ENCODE measurements around the gene HOXB3.

HOXB3 gene

GRCh38 chr17:48542114-48542656, 47.9 kb downstream of the HOXB3 start:
- Histone ChIP-seq H3K36me3 (ENCODE audit: control insufficient read depth in 2 of 2, insufficient read depth in 1 of 2, low read length in 2 of 2) (peaks cover 5 to 11% of the 10 kb centered on the region in 2 experiments; a peak in 2 of 3 replicates), H3K27ac (ENCODE audit: extremely low read depth, low read depth, low read length) (peak overlapping the region; percentile 100), H3K4me3 (ENCODE audit: low read depth, low read length) (peak overlapping the region; percentile 79), H3K9me3 (ENCODE audit: control insufficient read depth, insufficient read depth, low read depth, low read length) (no peaks in the 10 kb centered on the region), H3K4me1 (ENCODE audit: control insufficient read depth, insufficient read depth, low read length) (peaks cover 29% of the 10 kb centered on the region)
- CTCF ChIA-PET: interaction anchor here (0.8 to 2.8 kb wide), 6 partner anchors 18 to 50 kb away, joined by 3 to 22 read pairs (median 5); no protein-coding TSS in a partner anchor
- POLR2A ChIA-PET: interaction anchor here (0.9 to 2.8 kb wide), 20 partner anchors 9 to 454 kb away, joined by 3 to 25 read pairs (median 4); no protein-coding TSS in a partner anchor
- peak; percentile 44; the same call in 1 of the 2 replicates for TF ChIP-seq ZFHX2 (tag by site-specific recombination; conservative IDR thresholded peaks at IDR 0.05)
- TF ChIP-seq ZNF558 (tag by site-specific recombination; IDR thresholded peaks at IDR 0.05): no peak
- no peak for TF ChIP-seq ZNF140 (tag by site-specific recombination; IDR thresholded peaks at IDR 0.05)
- TF ChIP-seq ZNF341 (tag by site-specific recombination; IDR thresholded peaks at IDR 0.05; ENCODE audit: low read depth): peak; percentile 59; the same call in 1 of the 2 replicates
- no peak for TF ChIP-seq ZNF362 (tag by site-specific recombination; IDR thresholded peaks at IDR 0.05)
- no peak for TF ChIP-seq ZSCAN5A (tag by site-specific recombination; IDR thresholded peaks at IDR 0.05)
- TF ChIP-seq WT1 (tag by site-specific recombination; IDR thresholded peaks at IDR 0.05): no peak
- no peak for TF ChIP-seq ZNF776 (tag by site-specific recombination; IDR thresholded peaks at IDR 0.05; ENCODE audit: borderline replicate concordance)
- TF ChIP-seq BCL11B (tag by site-specific recombination; IDR thresholded peaks at IDR 0.05; ENCODE audit: low read depth): 0 out of 2 replicates have a peak, but pooled peaks have one; percentile 32
- 0 out of 2 replicates have a peak, but pooled peaks have one; percentile 8 for TF ChIP-seq ZNF24 (tag by site-specific recombination; IDR thresholded peaks at IDR 0.05)
- TF ChIP-seq ZNF837 (tag by site-specific recombination; IDR thresholded peaks at IDR 0.05): no peak
- no peak for TF ChIP-seq ZNF433 (tag by site-specific recombination; IDR thresholded peaks at IDR 0.05; ENCODE audit: low read depth)
- no peak for TF ChIP-seq ZBTB7A (tag by site-specific recombination; IDR thresholded peaks at IDR 0.05; ENCODE audit: low read depth)
- no peak for TF ChIP-seq ZBTB21 (tag by site-specific recombination; IDR thresholded peaks at IDR 0.05)
- 0 out of 2 replicates have a peak, but pooled peaks have one; percentile 3 for TF ChIP-seq ZIC2 (tag by site-specific recombination; IDR thresholded peaks at IDR 0.05)
- no peak for TF ChIP-seq ZNF585B (tag by site-specific recombination; IDR thresholded peaks at IDR 0.05)
- no peak for TF ChIP-seq ZNF529 (tag by site-specific recombination; IDR thresholded peaks at IDR 0.05; ENCODE audit: insufficient replicate concordance)
- no peak for TF ChIP-seq ZNF792 (tag by site-specific recombination; IDR thresholded peaks at IDR 0.05)
- TF ChIP-seq GLI2 (tag by site-specific recombination; IDR thresholded peaks at IDR 0.05; ENCODE audit: borderline replicate concordance, low read depth): no peak
- TF ChIP-seq ZFP41 (tag by site-specific recombination; IDR thresholded peaks at IDR 0.05; ENCODE audit: borderline replicate concordance): no peak
- no peak for TF ChIP-seq ZNF223 (tag by site-specific recombination; IDR thresholded peaks at IDR 0.05)
- TF ChIP-seq ZNF660 (tag by site-specific recombination; IDR thresholded peaks at IDR 0.05): peak; percentile 80; the same call in 1 of the 2 replicates
- no peak for TF ChIP-seq KLF10 (tag by site-specific recombination; IDR thresholded peaks at IDR 0.05)
- TF ChIP-seq GLI4 (tag by site-specific recombination; IDR thresholded peaks at IDR 0.05): no peak
- TF ChIP-seq ZNF221 (tag by site-specific recombination; IDR thresholded peaks at IDR 0.05; ENCODE audit: borderline replicate concordance): no peak
- no peak for TF ChIP-seq HOXC10 (CRISPR knock-in tag; IDR thresholded peaks at IDR 0.05)
- no peak for TF ChIP-seq ZNF701 (tag by site-specific recombination; IDR thresholded peaks at IDR 0.05)
- no peak for TF ChIP-seq ZNF302 (tag by site-specific recombination; IDR thresholded peaks at IDR 0.05; ENCODE audit: low read depth)
- TF ChIP-seq SP2 (tag by site-specific recombination; IDR thresholded peaks at IDR 0.05): peak; percentile 48
- no peak for TF ChIP-seq ZBTB6 (tag by site-specific recombination; IDR thresholded peaks at IDR 0.05)
- TF ChIP-seq ZNF670 (tag by site-specific recombination; IDR thresholded peaks at IDR 0.05; ENCODE audit: low read depth): no peak
- no peak for TF ChIP-seq ZNF18 (tag by site-specific recombination; IDR thresholded peaks at IDR 0.05)
- TF ChIP-seq ZNF654 (tag by site-specific recombination; IDR thresholded peaks at IDR 0.05; ENCODE audit: low read depth): no peak

Measured in HEK293 (cell line).